Neural progenitor cell (in vitro differentiated cells): ENCODE results near the gene OCA2. TPM values are rescaled to one million over a fixed set of nuclear protein-coding genes. Genes with fewer than 3 reads are reported as not detected.

ENCODE experiments used
- DNase-seq: peaks from one replicate; pipeline ENCODE4 v3.0.0-alpha.2; 2016; ENCODE audit warnings: low spot score
- H2AFZ ChIP-seq: fragments of 200-600 bp; sonication (generic); replicated peaks from 2 replicates; pipeline ENCODE4 v1.6.1; 2016; ENCODE audit warnings: antibody characterized with exemption
- H3F3A ChIP-seq: fragments of 200-600 bp; sonication (generic); 2 replicates; pipeline ENCODE4 v1.6.1; 2016; ENCODE audit warnings: antibody characterized with exemption, low read depth
- H3K27ac ChIP-seq: fragments of 200-600 bp; sonication (generic); 2 replicates; pipeline ENCODE4 v1.5.1; 2016; ENCODE audit warnings: mild to moderate bottlenecking
- H3K27me3 ChIP-seq: fragments of 200-600 bp; sonication (generic); 2 replicates; pipeline ENCODE4 v1.6.1; 2016; ENCODE audit warnings: mild to moderate bottlenecking, moderate library complexity
- H3K36me3 ChIP-seq: fragments of 200-600 bp; sonication (generic); 2 replicates; pipeline ENCODE4 v1.5.1; 2016
- H3K4me1 ChIP-seq: fragments of 200-600 bp; sonication (generic); 2 replicates; pipeline ENCODE4 v1.6.1; 2016; ENCODE audit warnings: mixed run types
- H3K4me2 ChIP-seq: fragments of 200-600 bp; sonication (generic); 2 replicates; pipeline ENCODE4 v1.6.1; 2016
- H3K4me3 ChIP-seq: fragments of 200-600 bp; sonication (generic); 2 replicates; pipeline ENCODE4 v1.5.1; 2016
- H3K79me2 ChIP-seq: fragments of 200-600 bp; sonication (generic); 2 replicates; pipeline ENCODE4 v1.6.1; 2016; ENCODE audit warnings: low read depth
- H3K9ac ChIP-seq: fragments of 200-600 bp; sonication (generic); 2 replicates; pipeline ENCODE4 v1.6.1; 2016
- H3K9me3 ChIP-seq: fragments of 200-600 bp; sonication (generic); 2 replicates; pipeline ENCODE4 v1.5.1; 2016; ENCODE audit warnings: low read depth
- H4K20me1 ChIP-seq: fragments of 200-600 bp; sonication (generic); 2 replicates; pipeline ENCODE4 v1.6.1; 2016; ENCODE audit warnings: low read depth
- H3K27ac Mint-ChIP-seq: 3 replicates; pipeline ENCODE4 v1.8.0; 2021; ENCODE audit warnings: mixed read lengths
- H3K27me3 Mint-ChIP-seq: 2 replicates; pipeline ENCODE4 v1.8.0; 2022; ENCODE audit warnings: low read depth, mild to moderate bottlenecking, inconsistent platforms, moderate library complexity, mixed read lengths; ENCODE audit not compliant: insufficient read depth
- H3K36me3 Mint-ChIP-seq: 3 replicates; pipeline ENCODE4 v1.8.0; 2021; ENCODE audit warnings: mixed read lengths
- H3K4me1 Mint-ChIP-seq: 3 replicates; pipeline ENCODE4 v1.8.0; 2021; ENCODE audit warnings: mixed read lengths
- H3K4me3 Mint-ChIP-seq: 3 replicates; pipeline ENCODE4 v1.8.0; 2021; ENCODE audit warnings: mild to moderate bottlenecking, moderate library complexity, mixed read lengths
- H3K9me3 Mint-ChIP-seq: 3 replicates; pipeline ENCODE4 v1.8.0; 2020; ENCODE audit warnings: mixed read lengths
- EZH2 ChIP-seq: fragments of 200-600 bp; sonication (generic); IDR thresholded peaks from 2 replicates; pipeline ENCODE4 v1.6.1; 2017; ENCODE audit warnings: antibody characterized with exemption, mild to moderate bottlenecking, moderate library complexity
- EZH2phosphoT487 ChIP-seq: fragments of 200-600 bp; sonication (generic); IDR thresholded peaks from 2 replicates; pipeline ENCODE4 v1.6.1; 2017; ENCODE audit warnings: antibody characterized with exemption
- total RNA-seq: library from RNA; depleted of rRNA; stranded (reverse); fragments of >200 nt; gene quantifications from 2 replicates; pipeline ENCODE4 v1.2.3, GENCODE V29; 2015; ENCODE audit warnings: low replicate concordance
- TF ChIP-seq, protein P1 (sequence below): fragments of 200-600 bp; sonication (generic); IDR thresholded peaks from 2 replicates; pipeline ENCODE4 v1.5.1; 2017; ENCODE audit warnings: antibody characterized with exemption, mild to moderate bottlenecking

The OCA2 gene
- total RNA-seq, 1 donor from 2014 or later: 1.0 TPM

DNA sequence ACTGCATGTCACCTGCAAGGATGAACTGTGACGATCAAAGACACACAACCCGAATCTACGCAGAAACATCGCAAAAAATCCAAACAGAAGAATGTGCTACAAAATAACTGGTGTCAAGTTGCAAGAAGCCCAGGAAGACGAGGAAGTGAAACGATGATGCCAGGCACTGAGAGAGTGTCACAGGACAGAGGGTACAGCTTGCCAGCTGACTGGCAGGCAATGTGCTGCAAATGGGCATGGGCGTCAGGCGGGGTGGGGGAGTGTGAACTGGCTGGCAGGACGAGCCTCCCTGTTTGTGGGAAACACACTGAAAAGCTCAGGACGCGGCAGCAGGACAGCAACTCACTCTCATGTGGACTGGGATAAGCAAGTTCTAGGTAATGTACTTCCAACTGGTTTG, 28.9 kb upstream of the OCA2 start:
- Histone ChIP-seq H4K20me1 (no peaks in the 10 kb centered on the region), H3K4me2 (no peak overlapping the region), H3K9ac (no peak overlapping the region), H3K4me1 (no peaks in the 10 kb centered on the region), H3K4me3 (no peak overlapping the region), H3K9me3 (no peaks in the 10 kb centered on the region), H3K27me3 (no peaks in the 10 kb centered on the region), H3K36me3 (no peaks in the 10 kb centered on the region), H3K27ac (no peak overlapping the region), H3F3A (peaks cover 8% of the 10 kb centered on the region), H2AFZ (no peak overlapping the region), H3K79me2 (no peaks in the 10 kb centered on the region)
- TF ChIP-seq, protein P1, sequence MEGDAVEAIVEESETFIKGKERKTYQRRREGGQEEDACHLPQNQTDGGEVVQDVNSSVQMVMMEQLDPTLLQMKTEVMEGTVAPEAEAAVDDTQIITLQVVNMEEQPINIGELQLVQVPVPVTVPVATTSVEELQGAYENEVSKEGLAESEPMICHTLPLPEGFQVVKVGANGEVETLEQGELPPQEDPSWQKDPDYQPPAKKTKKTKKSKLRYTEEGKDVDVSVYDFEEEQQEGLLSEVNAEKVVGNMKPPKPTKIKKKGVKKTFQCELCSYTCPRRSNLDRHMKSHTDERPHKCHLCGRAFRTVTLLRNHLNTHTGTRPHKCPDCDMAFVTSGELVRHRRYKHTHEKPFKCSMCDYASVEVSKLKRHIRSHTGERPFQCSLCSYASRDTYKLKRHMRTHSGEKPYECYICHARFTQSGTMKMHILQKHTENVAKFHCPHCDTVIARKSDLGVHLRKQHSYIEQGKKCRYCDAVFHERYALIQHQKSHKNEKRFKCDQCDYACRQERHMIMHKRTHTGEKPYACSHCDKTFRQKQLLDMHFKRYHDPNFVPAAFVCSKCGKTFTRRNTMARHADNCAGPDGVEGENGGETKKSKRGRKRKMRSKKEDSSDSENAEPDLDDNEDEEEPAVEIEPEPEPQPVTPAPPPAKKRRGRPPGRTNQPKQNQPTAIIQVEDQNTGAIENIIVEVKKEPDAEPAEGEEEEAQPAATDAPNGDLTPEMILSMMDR: no peak
- TF ChIP-seq EZH2phosphoT487 (no peak), EZH2 (no peak)
- Mint-ChIP-seq H3K4me3 (no peak overlapping the region), H3K9me3 (no peaks in the 10 kb centered on the region), H3K27me3 (peaks cover 4% of the 10 kb centered on the region), H3K36me3 (peaks cover 32% of the 10 kb centered on the region), H3K27ac (no peak overlapping the region), H3K4me1 (no peaks in the 10 kb centered on the region)
- no peak for DNase-seq

DNA sequence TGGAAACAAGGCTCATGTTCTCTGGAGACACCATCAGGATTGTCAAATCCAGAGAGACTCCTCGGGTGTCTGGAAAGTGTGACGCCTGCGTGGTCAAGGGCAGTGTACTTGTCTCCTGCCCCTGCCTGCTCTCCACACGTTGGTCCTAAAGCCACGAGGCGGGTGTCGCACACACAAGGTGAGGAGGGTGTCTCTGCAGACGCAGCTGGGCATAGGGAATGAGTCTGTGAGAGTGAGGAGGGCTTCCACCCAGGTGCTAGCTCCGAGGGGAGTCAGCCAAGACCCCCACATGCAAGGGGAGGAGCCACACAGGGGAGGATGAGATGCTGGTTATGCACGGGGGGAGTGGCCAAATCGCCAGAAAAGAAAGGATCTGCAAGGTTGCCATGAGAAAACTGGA, 27.9 kb upstream of the OCA2 start:
- Histone ChIP-seq H3K4me1 (no peaks in the 10 kb centered on the region), H3F3A (peaks cover 8% of the 10 kb centered on the region), H4K20me1 (no peaks in the 10 kb centered on the region), H3K4me2 (no peak overlapping the region), H3K27me3 (no peaks in the 10 kb centered on the region), H3K4me3 (no peak overlapping the region), H3K27ac (no peak overlapping the region), H3K9ac (no peak overlapping the region), H2AFZ (no peak overlapping the region), H3K79me2 (no peaks in the 10 kb centered on the region), H3K36me3 (no peaks in the 10 kb centered on the region), H3K9me3 (no peaks in the 10 kb centered on the region)
- H3K27ac Mint-ChIP-seq: no peak overlapping the region
- DNase-seq: no peak
- no peak overlapping the region for H3K4me3 Mint-ChIP-seq
- H3K27me3 Mint-ChIP-seq: peaks cover 2% of the 10 kb centered on the region
- no peak for TF ChIP-seq EZH2
- TF ChIP-seq, protein P1: no peak
- no peak for TF ChIP-seq EZH2phosphoT487
- H3K36me3 Mint-ChIP-seq: peaks cover 34% of the 10 kb centered on the region
- no peaks in the 10 kb centered on the region for H3K4me1 Mint-ChIP-seq
- H3K9me3 Mint-ChIP-seq: no peaks in the 10 kb centered on the region

DNA sequence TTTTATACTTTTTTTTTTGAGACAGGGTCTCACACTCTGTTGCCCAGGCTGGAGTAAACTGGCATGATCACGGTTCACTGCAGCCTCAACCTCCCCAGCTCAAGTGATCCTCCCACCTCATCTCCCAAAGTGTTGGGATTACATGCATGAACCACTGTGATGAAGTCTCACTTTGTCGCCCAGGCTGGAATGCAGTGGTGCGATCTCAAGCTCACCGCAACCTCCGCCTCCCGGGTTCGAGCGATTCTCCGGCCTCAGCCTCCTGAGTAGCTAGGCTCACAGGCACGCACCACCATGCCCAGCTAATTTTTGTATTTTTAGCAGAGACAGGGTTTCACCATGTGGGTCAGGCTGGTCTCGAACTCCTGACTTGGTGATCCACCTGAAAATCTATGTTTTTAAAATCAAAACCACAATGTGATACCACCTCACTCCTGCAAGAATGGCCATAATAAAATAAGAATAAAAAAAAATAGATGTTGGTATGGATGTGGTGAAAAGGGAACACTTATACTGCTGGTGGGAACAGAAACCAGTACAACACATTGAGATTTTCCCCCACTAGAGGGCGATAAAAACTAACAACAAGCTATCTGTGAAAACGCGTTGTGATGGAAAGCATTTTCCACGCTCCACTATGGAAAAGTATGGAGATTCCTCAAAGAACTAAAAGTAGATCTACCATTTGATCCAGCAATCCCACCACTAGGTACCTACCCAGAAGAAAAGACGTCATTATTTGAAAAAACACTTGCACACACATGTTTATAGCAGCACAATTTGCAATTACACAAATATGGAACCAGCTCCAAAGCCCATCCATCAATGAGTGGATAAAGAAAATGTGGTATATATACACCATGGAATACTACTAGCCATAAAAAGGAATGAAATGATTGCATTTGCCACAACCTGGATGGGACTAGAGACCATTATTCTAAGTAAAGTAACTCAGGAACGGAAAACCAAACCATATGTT, 26.8 kb upstream of the OCA2 start:
- H3K27me3 ChIP-seq: no peaks in the 10 kb centered on the region
- peaks cover 2% of the 10 kb centered on the region for H3K27me3 Mint-ChIP-seq
- H3K4me2 ChIP-seq: no peak overlapping the region
- DNase-seq: peak; percentile 78
- TF ChIP-seq EZH2phosphoT487: no peak
- no peak for TF ChIP-seq EZH2
- TF ChIP-seq, protein P1: peak; percentile 71
- no peaks in the 10 kb centered on the region for H3K4me1 Mint-ChIP-seq
- no peaks in the 10 kb centered on the region for H3K79me2 ChIP-seq
- no peak overlapping the region for H3K27ac Mint-ChIP-seq
- H3F3A ChIP-seq: peaks cover 8% of the 10 kb centered on the region
- H3K36me3 ChIP-seq: no peaks in the 10 kb centered on the region
- no peak overlapping the region for H3K4me3 ChIP-seq
- no peaks in the 10 kb centered on the region for H4K20me1 ChIP-seq
- no peak overlapping the region for H2AFZ ChIP-seq
- no peaks in the 10 kb centered on the region for H3K4me1 ChIP-seq
- no peak overlapping the region for H3K4me3 Mint-ChIP-seq
- H3K9me3 Mint-ChIP-seq: no peaks in the 10 kb centered on the region
- peaks cover 36% of the 10 kb centered on the region for H3K36me3 Mint-ChIP-seq
- H3K27ac ChIP-seq: no peak overlapping the region
- no peak overlapping the region for H3K9ac ChIP-seq
- H3K9me3 ChIP-seq: no peaks in the 10 kb centered on the region
